A549 (cell line): Measurements from ENCODE around the gene TTC27. TPM values are rescaled to one million over a fixed set of nuclear protein-coding genes. Genes with fewer than 3 reads are reported as not detected.

Experiments
- ATAC-seq, 2 experiments: fragments of 200-7000 bp in 1 of 2; fragments of >200 bp in 1 of 2; cut with Nextera tagmentation in 1 of 2; cut with Tn5 transposase in 1 of 2; 3 replicates each; pipeline versions ENCODE4 v1.8.0 to v1.9.1; 2018 to 2020; ENCODE audit warnings: mild to moderate bottlenecking in 1 of 2, moderate library complexity in 1 of 2
- CTCF ChIA-PET: fragments of 300-600 bp; sonication (Branson Sonifier 250); formaldehyde crosslinking; extraction: SDS; loops from one replicate; lab custom pipeline; 2021; ENCODE audit warnings: antibody characterized with exemption, inconsistent platforms; lab: Yijun Ruan, JAX
- POLR2A ChIA-PET: fragments of 350-600 bp; formaldehyde crosslinking; extraction: SDS; loops from one replicate; lab custom pipeline; 2021; ENCODE audit warnings: antibody characterized with exemption, inconsistent platforms; lab: Yijun Ruan, JAX
- DNase-seq, 2 experiments: peaks; one replicate each; pipeline versions ENCODE4 v3.0.0 to v3.0.0-alpha.2; 2011 to 2016; ENCODE audit warnings: low read depth in 1 of 2, low spot score in 1 of 2
- FAIRE-seq: peaks from 2 replicates; lab custom pipeline; 2011; peaks lifted over from hg19 to GRCh38; lab: Jason Lieb, UNC
- H3K27ac ChIP-seq, 2 experiments: fragments of >200 bp; sonication (Bioruptor Twin); formaldehyde crosslinking; 3 replicates each; pipeline ENCODE4 v1.5.1; 2016 to 2017
- H3K4me1 ChIP-seq: fragments of >200 bp; sonication (Bioruptor Twin); formaldehyde crosslinking; 3 replicates; pipeline ENCODE4 v1.6.1; 2016
- H3K4me2 ChIP-seq: fragments of >200 bp; sonication (Bioruptor Twin); formaldehyde crosslinking; 3 replicates; pipeline ENCODE4 v1.6.1; 2016
- H3K4me3 ChIP-seq: fragments of >200 bp; sonication (Bioruptor Twin); formaldehyde crosslinking; 3 replicates; pipeline ENCODE4 v1.5.1; 2016
- H3K9me3 ChIP-seq: fragments of >200 bp; sonication (Bioruptor Twin); formaldehyde crosslinking; 3 replicates; pipeline ENCODE4 v1.6.1; 2016
- BCL3 ChIP-seq: fragments of >200 bp; sonication (Bioruptor Twin); formaldehyde crosslinking; IDR thresholded peaks from 3 replicates; pipeline ENCODE4 v1.6.1; 2016
- CEBPB ChIP-seq, 2 experiments: fragments of >200 bp in 1 of 2; sonication (Bioruptor Twin) in 1 of 2; formaldehyde crosslinking in 1 of 2; IDR thresholded peaks; 2 replicates each; pipeline ENCODE4 v1.6.1; 2012 to 2016
- CHD2 ChIP-seq: fragments of 150-350 bp; IDR thresholded peaks from 2 replicates; pipeline ENCODE4 v1.6.1; 2014; ENCODE audit warnings: low read length; ENCODE audit not compliant: partially characterized antibody
- CHD4 ChIP-seq: fragments of 200-600 bp; sonication (generic); IDR thresholded peaks from 2 replicates; pipeline ENCODE4 v1.6.1; 2016; ENCODE audit warnings: antibody characterized with exemption, mild to moderate bottlenecking, borderline replicate concordance
- EP300 ChIP-seq, 2 experiments: fragments of >200 bp; sonication (Bioruptor Twin); formaldehyde crosslinking; IDR thresholded peaks; 2 replicates in 1 of 2; 3 replicates in 1 of 2; pipeline ENCODE4 v1.6.1; 2016 to 2017
- HOXA7 ChIP-seq: fragments of 250-450 bp; sonication (Bioruptor Pico); IDR thresholded peaks from 2 replicates; pipeline ENCODE4 v1.5.0; 2020; ENCODE audit warnings: mild to moderate bottlenecking, moderate library complexity
- HOXB13 ChIP-seq: fragments of 250-450 bp; sonication (Bioruptor Pico); IDR thresholded peaks from 2 replicates; pipeline ENCODE4 v1.5.0; 2020; ENCODE audit warnings: low read depth, mild to moderate bottlenecking, moderate library complexity
- MAFK ChIP-seq: fragments of 450-650 bp; IDR thresholded peaks from 2 replicates; pipeline ENCODE4 v1.6.1; 2014; ENCODE audit not compliant: partially characterized antibody
- MAZ ChIP-seq: fragments of 150-350 bp; IDR thresholded peaks from 2 replicates; pipeline ENCODE4 v1.6.1; 2014; ENCODE audit warnings: antibody characterized with exemption, low read depth, low read length, borderline replicate concordance
- NFE2L2 ChIP-seq: fragments of 150-350 bp; conservative IDR thresholded peaks from 2 replicates; pipeline ENCODE4 v1.6.1; 2014; ENCODE audit warnings: low read length
- NR3C1 ChIP-seq: fragments of >200 bp; sonication (Bioruptor Twin); formaldehyde crosslinking; IDR thresholded peaks from 3 replicates; pipeline ENCODE4 v1.6.1; 2017
- PHF8 ChIP-seq: fragments of 200-600 bp; sonication (generic); IDR thresholded peaks from 2 replicates; pipeline ENCODE4 v1.6.1; 2016; ENCODE audit warnings: low read depth, mild to moderate bottlenecking, antibody characterized with exemption, moderate library complexity, borderline replicate concordance
- POLR2AphosphoS2 ChIP-seq: conservative IDR thresholded peaks from 2 replicates; pipeline ENCODE4 v1.6.1; 2012; ENCODE audit warnings: low read length, improper control_type of control experiment, inconsistent platforms
- RAD21 ChIP-seq, 2 experiments: fragments of >200 bp in 1 of 2; sonication (Bioruptor Twin) in 1 of 2; formaldehyde crosslinking in 1 of 2; IDR thresholded peaks in 1 of 2; conservative IDR thresholded peaks in 1 of 2; 2 replicates in 1 of 2; 3 replicates in 1 of 2; pipeline ENCODE4 v1.6.1; 2012 to 2018; ENCODE audit warnings: inconsistent platforms in 1 of 2
- RCOR1 ChIP-seq: fragments of 150-350 bp; IDR thresholded peaks from 2 replicates; pipeline ENCODE4 v1.6.1; 2014; ENCODE audit warnings: antibody characterized with exemption, low read length, low read depth
- REST ChIP-seq: fragments of 200-600 bp; sonication (generic); IDR thresholded peaks from 2 replicates; pipeline ENCODE4 v1.6.1; 2016; ENCODE audit warnings: antibody characterized with exemption, mild to moderate bottlenecking, moderate library complexity
- RFX5 ChIP-seq: fragments of 450-650 bp; IDR thresholded peaks from 2 replicates; pipeline ENCODE4 v1.7.1; 2014; ENCODE audit warnings: antibody characterized with exemption, mild to moderate bottlenecking, moderate library complexity
- RNF2 ChIP-seq: fragments of 200-600 bp; sonication (generic); IDR thresholded peaks from 2 replicates; pipeline ENCODE4 v1.6.1; 2016; ENCODE audit warnings: low read depth, mild to moderate bottlenecking, antibody characterized with exemption, moderate library complexity, borderline replicate concordance
- SREBF2 ChIP-seq: fragments of 450-650 bp; IDR thresholded peaks from 2 replicates; pipeline ENCODE4 v1.6.1; 2014; ENCODE audit warnings: mild to moderate bottlenecking, moderate library complexity
- TFCP2L1 ChIP-seq: fragments of 250-450 bp; sonication (Bioruptor Pico); IDR thresholded peaks from 2 replicates; pipeline ENCODE4 v1.5.0; 2021; ENCODE audit warnings: mild to moderate bottlenecking
- TP53 ChIP-seq: fragments of 250-450 bp; sonication (Bioruptor Pico); IDR thresholded peaks from 2 replicates; pipeline ENCODE4 v1.5.0; 2021; ENCODE audit warnings: mild to moderate bottlenecking, moderate library complexity
- ZC3H11A ChIP-seq: fragments of 450-650 bp; IDR thresholded peaks from 2 replicates; pipeline ENCODE4 v1.6.1; 2014; ENCODE audit warnings: antibody characterized with exemption, mild to moderate bottlenecking
- ZFP36 ChIP-seq: fragments of 450-650 bp; IDR thresholded peaks from 2 replicates; pipeline ENCODE4 v1.6.1; 2014; ENCODE audit warnings: borderline replicate concordance; ENCODE audit not compliant: partially characterized antibody
- ZSCAN20 ChIP-seq: fragments of 250-450 bp; sonication (Bioruptor Pico); IDR thresholded peaks from 2 replicates; pipeline ENCODE4 v1.8.0; 2022; ENCODE audit warnings: mild to moderate bottlenecking, moderate library complexity
- WGBS: methylation state at CpG from one replicate; pipeline ENCODE4 v1.1.6; 2017; ENCODE audit errors: missing lambda C conversion rate; 5-methylcytosine and 5-hydroxymethylcytosine counted together
- polyA plus RNA-seq, 4 experiments: library from polyadenylated mRNA; depleted of rRNA in 3 of 4; stranded (reverse); fragments of >200 nt; fragmentation: RNase III in 1 of 4; extraction: RNeasy Plus Mini Kit Qiagen cat#74134 plus additional on column Dnase treatment in 1 of 4; gene quantifications; 2 replicates in 3 of 4; 3 replicates in 1 of 4; pipeline ENCODE4 v1.2.3, GENCODE V29; 2011 to 2017
- TF ChIP-seq, protein P1 (sequence below): fragments of 250-450 bp; sonication (Bioruptor Pico); IDR thresholded peaks from 2 replicates; pipeline ENCODE4 v1.5.0; 2021; ENCODE audit warnings: mild to moderate bottlenecking, moderate library complexity, borderline replicate concordance
- TF ChIP-seq, protein P2 (sequence below): fragments of 250-450 bp; sonication (Bioruptor Pico); IDR thresholded peaks from 2 replicates; pipeline ENCODE4 v1.5.0; 2020; ENCODE audit warnings: low read depth, mild to moderate bottlenecking, moderate library complexity

TTC27 gene
- polyA plus RNA-seq, 2 of the 4 experiments (the other 2 are of a cell fraction): 21.7 to 56.2 TPM

DNA sequence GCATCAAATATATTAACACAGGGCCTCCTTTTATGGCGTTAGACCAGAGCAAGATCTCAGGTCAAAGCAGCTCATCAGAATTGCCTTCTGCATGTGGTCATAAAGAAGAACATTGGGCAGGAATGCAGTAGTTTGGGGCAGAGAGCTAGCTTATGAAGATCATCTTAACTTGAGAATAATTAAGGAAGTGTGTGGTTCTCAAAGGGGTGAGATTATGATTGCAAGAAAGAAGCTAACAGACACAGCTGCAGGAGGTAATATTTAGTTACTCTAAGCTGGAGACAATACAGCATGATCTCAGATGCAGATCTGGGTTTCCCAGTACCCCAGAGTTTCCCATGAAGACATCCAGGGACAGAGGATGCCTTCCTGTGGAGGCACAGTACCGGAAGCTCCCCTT, 91.6 kb downstream of the TTC27 start:
- no peak for TF ChIP-seq ZFP36
- no peak for TF ChIP-seq MAFK
- TF ChIP-seq NR3C1: no peak
- no peak for TF ChIP-seq RAD21 (conservative IDR thresholded peaks at IDR 0.05 in 1 of 2, IDR thresholded peaks at IDR 0.05 in 1 of 2)
- no peak for TF ChIP-seq CHD2
- no peak for TF ChIP-seq ZSCAN20 (CRISPR knock-in tag)
- TF ChIP-seq CEBPB (IDR thresholded peaks at IDR 0.05): no peak
- TF ChIP-seq HOXA7 (CRISPR knock-in tag): no peak
- TF ChIP-seq RFX5: no peak
- TF ChIP-seq BCL3: no peak
- TF ChIP-seq PHF8: no peak
- TF ChIP-seq NFE2L2: no peak
- TF ChIP-seq ZC3H11A: no peak
- no peak for TF ChIP-seq MAZ
- no peak for TF ChIP-seq REST
- no peaks in the 10 kb centered on the region for H3K4me1 ChIP-seq
- ChIA-PET POLR2A (no interaction called here), CTCF (interaction anchor here (1.0 to 1.7 kb wide), 4 partner anchors 9 to 722 kb away, joined by 3 to 4 read pairs (median 3); no protein-coding TSS in a partner anchor)
- ATAC-seq: no peak
- H3K4me3 ChIP-seq: no peak overlapping the region
- H3K27ac ChIP-seq: no peak overlapping the region
- FAIRE-seq: no peak
- H3K4me2 ChIP-seq: no peak overlapping the region
- no peaks in the 10 kb centered on the region for H3K9me3 ChIP-seq
- no peak for DNase-seq
- 95% methylated on average over 2 of the region's 2 CpGs for WGBS

- TF ChIP-seq POLR2AphosphoS2: no peak
- TF ChIP-seq HOXB13 (CRISPR knock-in tag): no peak
- TF ChIP-seq, protein P1, sequence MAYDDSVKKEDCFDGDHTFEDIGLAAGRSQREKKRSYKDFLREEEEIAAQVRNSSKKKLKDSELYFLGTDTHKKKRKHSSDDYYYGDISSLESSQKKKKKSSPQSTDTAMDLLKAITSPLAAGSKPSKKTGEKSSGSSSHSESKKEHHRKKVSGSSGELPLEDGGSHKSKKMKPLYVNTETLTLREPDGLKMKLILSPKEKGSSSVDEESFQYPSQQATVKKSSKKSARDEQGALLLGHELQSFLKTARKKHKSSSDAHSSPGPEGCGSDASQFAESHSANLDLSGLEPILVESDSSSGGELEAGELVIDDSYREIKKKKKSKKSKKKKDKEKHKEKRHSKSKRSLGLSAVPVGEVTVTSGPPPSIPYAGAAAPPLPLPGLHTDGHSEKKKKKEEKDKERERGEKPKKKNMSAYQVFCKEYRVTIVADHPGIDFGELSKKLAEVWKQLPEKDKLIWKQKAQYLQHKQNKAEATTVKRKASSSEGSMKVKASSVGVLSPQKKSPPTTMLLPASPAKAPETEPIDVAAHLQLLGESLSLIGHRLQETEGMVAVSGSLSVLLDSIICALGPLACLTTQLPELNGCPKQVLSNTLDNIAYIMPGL (CRISPR knock-in tag): no peak
- no peak for TF ChIP-seq RNF2
- TF ChIP-seq TP53 (CRISPR knock-in tag): no peak
- TF ChIP-seq SREBF2: no peak
- no peak for TF ChIP-seq TFCP2L1 (CRISPR knock-in tag)
- no peak for TF ChIP-seq MAZ
- TF ChIP-seq, protein P2, sequence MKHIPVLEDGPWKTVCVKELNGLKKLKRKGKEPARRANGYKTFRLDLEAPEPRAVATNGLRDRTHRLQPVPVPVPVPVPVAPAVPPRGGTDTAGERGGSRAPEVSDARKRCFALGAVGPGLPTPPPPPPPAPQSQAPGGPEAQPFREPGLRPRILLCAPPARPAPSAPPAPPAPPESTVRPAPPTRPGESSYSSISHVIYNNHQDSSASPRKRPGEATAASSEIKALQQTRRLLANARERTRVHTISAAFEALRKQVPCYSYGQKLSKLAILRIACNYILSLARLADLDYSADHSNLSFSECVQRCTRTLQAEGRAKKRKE (CRISPR knock-in tag): no peak
- TF ChIP-seq BCL3: no peak
- TF ChIP-seq RCOR1: no peak
- no peak for TF ChIP-seq CHD4
- TF ChIP-seq EP300 (IDR thresholded peaks at IDR 0.05): no peak
- no peak for TF ChIP-seq ZSCAN20 (CRISPR knock-in tag)
- ChIA-PET CTCF (interaction anchor here (0.9 to 1.7 kb wide), 5 partner anchors 8 to 863 kb away, joined by 3 to 4 read pairs (median 3); no protein-coding TSS in a partner anchor), POLR2A (no interaction called here)
- ATAC-seq (no peak), DNase-seq (no peak), FAIRE-seq (no peak)
- no peaks in the 10 kb centered on the region for H3K4me1 ChIP-seq
- no peak overlapping the region for H3K4me3 ChIP-seq
- WGBS: 100% methylated on average over 1 of the region's 1 CpG
- no peak overlapping the region for H3K4me2 ChIP-seq
- no peak overlapping the region for H3K27ac ChIP-seq
- no peaks in the 10 kb centered on the region for H3K9me3 ChIP-seq
These were observed 92.3 kb downstream of the TTC27 start for GRCh38 chr2:32719933-32720716.
